Upper lobe of left lung (tissue), 4 donors: Measurements from ENCODE around the gene PALM.

Experiments used
- EP300 ChIP-seq, 4 donors: sonication (generic); formaldehyde crosslinking; IDR thresholded peaks; one replicate each; pipeline ENCODE4 v1.5.1; 2017; ENCODE audit warnings: antibody characterized with exemption in 4 of 4, control low read depth in 2 of 4
- POLR2A ChIP-seq, 4 donors: fragments of 450-650 bp; IDR thresholded peaks; one replicate each; pipeline ENCODE4 v1.5.1; 2016 to 2017; ENCODE audit warnings: antibody characterized with exemption in 4 of 4, mild to moderate bottlenecking in 2 of 4
- POLR2AphosphoS5 ChIP-seq, 2 donors: sonication (generic); formaldehyde crosslinking; IDR thresholded peaks; one replicate each; pipeline ENCODE4 v1.5.1; 2017; ENCODE audit warnings: antibody characterized with exemption in 2 of 2
- TF ChIP-seq, protein P1 (sequence below), 6 experiments: fragments of 450-650 bp in 4 of 6; fragments of 200-600 bp in 2 of 6; sonication (generic) in 2 of 6; IDR thresholded peaks; one replicate each; pipeline ENCODE4 v1.5.1; 2016 to 2019; ENCODE audit warnings: antibody characterized with exemption in 6 of 6

GRCh38 chr19:788983-789700 is 80.4 kb downstream of the PALM start:
- TF ChIP-seq, protein P1, sequence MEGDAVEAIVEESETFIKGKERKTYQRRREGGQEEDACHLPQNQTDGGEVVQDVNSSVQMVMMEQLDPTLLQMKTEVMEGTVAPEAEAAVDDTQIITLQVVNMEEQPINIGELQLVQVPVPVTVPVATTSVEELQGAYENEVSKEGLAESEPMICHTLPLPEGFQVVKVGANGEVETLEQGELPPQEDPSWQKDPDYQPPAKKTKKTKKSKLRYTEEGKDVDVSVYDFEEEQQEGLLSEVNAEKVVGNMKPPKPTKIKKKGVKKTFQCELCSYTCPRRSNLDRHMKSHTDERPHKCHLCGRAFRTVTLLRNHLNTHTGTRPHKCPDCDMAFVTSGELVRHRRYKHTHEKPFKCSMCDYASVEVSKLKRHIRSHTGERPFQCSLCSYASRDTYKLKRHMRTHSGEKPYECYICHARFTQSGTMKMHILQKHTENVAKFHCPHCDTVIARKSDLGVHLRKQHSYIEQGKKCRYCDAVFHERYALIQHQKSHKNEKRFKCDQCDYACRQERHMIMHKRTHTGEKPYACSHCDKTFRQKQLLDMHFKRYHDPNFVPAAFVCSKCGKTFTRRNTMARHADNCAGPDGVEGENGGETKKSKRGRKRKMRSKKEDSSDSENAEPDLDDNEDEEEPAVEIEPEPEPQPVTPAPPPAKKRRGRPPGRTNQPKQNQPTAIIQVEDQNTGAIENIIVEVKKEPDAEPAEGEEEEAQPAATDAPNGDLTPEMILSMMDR (IDR thresholded peaks at IDR 0.05), result no peak
- TF ChIP-seq POLR2AphosphoS5 (IDR thresholded peaks at IDR 0.05), result peak in 1 of 2 donors; percentile 54
- TF ChIP-seq POLR2A (IDR thresholded peaks at IDR 0.05), result peak in 1 of 4 donors; percentile 15
- no peak for TF ChIP-seq EP300 (IDR thresholded peaks at IDR 0.05)
